GM19438 (cell line): ENCODE data around the gene AADACL3.
"Not testable (repeated sequence)": the region's sequence is repeated elsewhere in the genome, so short reads cannot be mapped to it uniquely, and the experiment has no call there.

Source experiments
- ATAC-seq: cut with Tn5 transposase; IDR thresholded peaks from one replicate; pipeline ENCODE4 v1.9.1; 2021; ENCODE audit warnings: low read depth; ENCODE audit not compliant: unreplicated experiment

Gene AADACL3

GRCh38 chr1:12715896-12716437, at the start of gene AADACL3:
Gene AADACL3, plus strand, starts transcription at chr1:12716110. Its CDS starts 67 bp downstream, at chr1:12716177.
- no peak for ATAC-seq

- ATAC-seq: no peak
Measured at GRCh38 chr1:12666141-12666735, 49.7 kb upstream of the AADACL3 start.

- no peak for ATAC-seq
Measured at GRCh38 chr1:12669529-12670068, 46.3 kb upstream of the AADACL3 start.

GRCh38 chr1:12674358-12674757, 41.6 kb upstream of the AADACL3 start:
- no peak for ATAC-seq

- ATAC-seq: not testable (repeated sequence)
Measured at GRCh38 chr1:12676122-12676521, 39.8 kb upstream of the AADACL3 start.

GRCh38 chr1:12677565-12677964, 38.3 kb upstream of the AADACL3 start:
- ATAC-seq: no peak

GRCh38 chr1:12678350-12678749, 37.6 kb upstream of the AADACL3 start:
- ATAC-seq: no peak

- no peak for ATAC-seq
Measured at GRCh38 chr1:12678820-12679219, 37.1 kb upstream of the AADACL3 start.

GRCh38 chr1:12690156-12690555, 25.8 kb upstream of the AADACL3 start:
- no peak for ATAC-seq

- ATAC-seq: no peak
Measured at GRCh38 chr1:12692967-12693782, 22.7 kb upstream of the AADACL3 start.

- no peak for ATAC-seq
Measured at GRCh38 chr1:12696658-12697057, 19.3 kb upstream of the AADACL3 start.

- no peak for ATAC-seq
Measured at GRCh38 chr1:12697397-12697796, 18.5 kb upstream of the AADACL3 start.

- ATAC-seq: no peak
Measured at GRCh38 chr1:12703821-12704451, 12.0 kb upstream of the AADACL3 start.

GRCh38 chr1:12706061-12706460, 9.8 kb upstream of the AADACL3 start:
- ATAC-seq: no peak

- ATAC-seq: no peak
Measured at GRCh38 chr1:12708396-12709090, 7.4 kb upstream of the AADACL3 start.

- ATAC-seq: no peak
Measured at GRCh38 chr1:12709091-12709491, 6.8 kb upstream of the AADACL3 start.

- no peak for ATAC-seq
Measured at GRCh38 chr1:12709696-12710095, 6.2 kb upstream of the AADACL3 start.

- no peak for ATAC-seq
Measured at GRCh38 chr1:12711536-12711935, 4.4 kb upstream of the AADACL3 start.

- no peak for ATAC-seq
Measured at GRCh38 chr1:12712076-12712475, 3.8 kb upstream of the AADACL3 start.

GRCh38 chr1:12712929-12713328, 3.0 kb upstream of the AADACL3 start:
- no peak for ATAC-seq
